ENCODE results near the gene MYBL2.

DNA sequence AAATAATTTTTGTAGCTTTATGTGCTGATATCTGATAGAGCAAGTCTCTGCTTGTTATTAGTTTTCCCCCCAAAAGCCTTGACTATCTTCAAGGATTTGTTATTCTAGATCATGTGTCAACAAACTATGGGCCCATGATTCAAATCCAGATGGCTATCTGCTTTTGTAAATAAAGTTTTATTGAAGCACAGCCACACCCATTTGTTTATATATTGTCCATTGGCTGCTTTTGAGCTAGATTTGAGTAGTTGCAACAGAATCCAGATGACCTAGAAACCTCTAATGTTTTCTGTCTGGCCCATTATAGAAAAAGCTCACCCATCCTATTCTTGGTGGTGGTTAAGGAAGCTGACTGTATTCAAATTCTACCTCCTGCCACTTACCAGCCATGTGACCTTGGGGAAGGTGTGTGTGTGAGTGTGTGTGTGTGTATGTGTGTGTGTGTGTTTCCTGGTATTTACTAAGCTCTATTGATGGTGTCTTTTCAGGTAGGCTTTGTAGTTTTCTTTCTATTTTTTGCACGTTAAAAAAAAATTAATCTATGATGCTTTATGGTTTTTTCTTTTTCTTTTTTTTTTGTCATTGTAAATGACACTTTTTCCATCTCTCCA is 61.2 kb downstream of the MYBL2 start:
- TF ChIP-seq, protein P1, sequence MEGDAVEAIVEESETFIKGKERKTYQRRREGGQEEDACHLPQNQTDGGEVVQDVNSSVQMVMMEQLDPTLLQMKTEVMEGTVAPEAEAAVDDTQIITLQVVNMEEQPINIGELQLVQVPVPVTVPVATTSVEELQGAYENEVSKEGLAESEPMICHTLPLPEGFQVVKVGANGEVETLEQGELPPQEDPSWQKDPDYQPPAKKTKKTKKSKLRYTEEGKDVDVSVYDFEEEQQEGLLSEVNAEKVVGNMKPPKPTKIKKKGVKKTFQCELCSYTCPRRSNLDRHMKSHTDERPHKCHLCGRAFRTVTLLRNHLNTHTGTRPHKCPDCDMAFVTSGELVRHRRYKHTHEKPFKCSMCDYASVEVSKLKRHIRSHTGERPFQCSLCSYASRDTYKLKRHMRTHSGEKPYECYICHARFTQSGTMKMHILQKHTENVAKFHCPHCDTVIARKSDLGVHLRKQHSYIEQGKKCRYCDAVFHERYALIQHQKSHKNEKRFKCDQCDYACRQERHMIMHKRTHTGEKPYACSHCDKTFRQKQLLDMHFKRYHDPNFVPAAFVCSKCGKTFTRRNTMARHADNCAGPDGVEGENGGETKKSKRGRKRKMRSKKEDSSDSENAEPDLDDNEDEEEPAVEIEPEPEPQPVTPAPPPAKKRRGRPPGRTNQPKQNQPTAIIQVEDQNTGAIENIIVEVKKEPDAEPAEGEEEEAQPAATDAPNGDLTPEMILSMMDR (IDR thresholded peaks at IDR 0.05): no peak
- TF ChIP-seq POLR2A (IDR thresholded peaks at IDR 0.05): no peak

Measured in Peyer's patch (tissue), 4 donors.